Measurements from ENCODE around the gene CRISPLD2.

CRISPLD2 gene

GRCh38 chr16:84825896-84826557 lies 6.2 kb downstream of the CRISPLD2 start:
- Histone ChIP-seq H3K9me3 (replicated peaks in 1 of 2; ENCODE audit: control insufficient read depth in 2 of 2, insufficient read depth in 1 of 2, low read depth in 1 of 2, low read length in 2 of 2) (no peaks in the 10 kb centered on the region), H3K23ac (ENCODE audit: low read depth, low read length, poor library complexity) (peak overlapping the region; percentile 37), H2BK5ac (ENCODE audit: low read length) (no peak overlapping the region), H3K36me3 (replicated peaks in 1 of 2; ENCODE audit: control insufficient read depth in 2 of 2, insufficient read depth in 2 of 2, low read length in 2 of 2) (no peaks in the 10 kb centered on the region), H4K91ac (ENCODE audit: low read depth, low read length, poor library complexity) (no peak overlapping the region), H3K18ac (ENCODE audit: low read length) (peak overlapping the region; percentile 41), H3K27ac (replicated peaks; ENCODE audit: low read length) (no peak overlapping the region), H3K27me3 (ENCODE audit: control insufficient read depth in 3 of 3, insufficient read depth in 3 of 3, low read depth in 1 of 3, low read length in 3 of 3) (peaks cover 0 to 55% (median 8%) of the 10 kb centered on the region in 3 experiments), H3K79me1 (ENCODE audit: low read depth, low read length) (peaks cover 3% of the 10 kb centered on the region), H3K4ac (ENCODE audit: low read length) (no peak overlapping the region), H3K4me2 (ENCODE audit: insufficient read depth, low read length, poor library complexity, severe bottlenecking) (no peak overlapping the region), H2AK5ac (ENCODE audit: low read depth, low read length) (peak overlapping the region; percentile 58), H3K9ac (ENCODE audit: low read depth, low read length, poor library complexity) (no peak overlapping the region), H2BK12ac (ENCODE audit: low read length) (no peak overlapping the region), H2AFZ (ENCODE audit: low read length) (no peak overlapping the region), H2BK120ac (ENCODE audit: low read depth, low read length) (no peak overlapping the region), H4K8ac (ENCODE audit: low read depth, low read length) (no peak overlapping the region), H2BK15ac (ENCODE audit: low read length) (no peak overlapping the region), H3K4me3 (ENCODE audit: low read length in 2 of 2) (no peak overlapping the region), H3K4me1 (ENCODE audit: control insufficient read depth in 2 of 2, insufficient read depth in 1 of 2, low read depth in 1 of 2, low read length in 2 of 2) (peaks cover 1 to 6% of the 10 kb centered on the region in 2 donors), H3K14ac (ENCODE audit: low read length) (no peak overlapping the region)
- WGBS, 2 donors (ENCODE audit: extremely low coverage in 2 of 2, insufficient read length in 2 of 2, insufficient replicate concordance in 1 of 2): no CpG with 5 or more reads among the region's 8 CpGs
- DNase-seq (ENCODE audit: low spot score): no peak

- Histone ChIP-seq H3K4me2 (ENCODE audit: insufficient read depth, low read length, poor library complexity, severe bottlenecking) (no peak overlapping the region), H3K4me1 (ENCODE audit: control insufficient read depth in 2 of 2, insufficient read depth in 1 of 2, low read depth in 1 of 2, low read length in 2 of 2) (peaks cover 1 to 6% of the 10 kb centered on the region in 2 donors), H3K23ac (ENCODE audit: low read depth, low read length, poor library complexity) (peak overlapping the region; percentile 37), H3K9ac (ENCODE audit: low read depth, low read length, poor library complexity) (no peak overlapping the region), H3K18ac (ENCODE audit: low read length) (peak overlapping the region; percentile 41), H2BK120ac (ENCODE audit: low read depth, low read length) (no peak overlapping the region), H2AFZ (ENCODE audit: low read length) (no peak overlapping the region), H3K14ac (ENCODE audit: low read length) (no peak overlapping the region), H2BK12ac (ENCODE audit: low read length) (no peak overlapping the region), H4K91ac (ENCODE audit: low read depth, low read length, poor library complexity) (no peak overlapping the region), H3K4me3 (ENCODE audit: low read length in 2 of 2) (no peak overlapping the region), H3K27ac (replicated peaks; ENCODE audit: low read length) (no peak overlapping the region), H3K79me1 (ENCODE audit: low read depth, low read length) (peaks cover 3% of the 10 kb centered on the region), H4K8ac (ENCODE audit: low read depth, low read length) (no peak overlapping the region), H2BK15ac (ENCODE audit: low read length) (no peak overlapping the region), H2AK5ac (ENCODE audit: low read depth, low read length) (peak overlapping the region; percentile 58), H3K9me3 (replicated peaks in 1 of 2; ENCODE audit: control insufficient read depth in 2 of 2, insufficient read depth in 1 of 2, low read depth in 1 of 2, low read length in 2 of 2) (no peaks in the 10 kb centered on the region), H3K4ac (ENCODE audit: low read length) (no peak overlapping the region), H3K36me3 (replicated peaks in 1 of 2; ENCODE audit: control insufficient read depth in 2 of 2, insufficient read depth in 2 of 2, low read length in 2 of 2) (no peaks in the 10 kb centered on the region), H2BK5ac (ENCODE audit: low read length) (no peak overlapping the region), H3K27me3 (ENCODE audit: control insufficient read depth in 3 of 3, insufficient read depth in 3 of 3, low read depth in 1 of 3, low read length in 3 of 3) (peaks cover 0 to 54% (median 4%) of the 10 kb centered on the region in 3 experiments)
- DNase-seq (ENCODE audit: low spot score): no peak
- WGBS, 2 donors (ENCODE audit: extremely low coverage in 2 of 2, insufficient read length in 2 of 2, insufficient replicate concordance in 1 of 2): no CpG with 5 or more reads among the region's 13 CpGs
Measured at GRCh38 chr16:84826558-84826941, 6.8 kb downstream of the CRISPLD2 start.

DNA sequence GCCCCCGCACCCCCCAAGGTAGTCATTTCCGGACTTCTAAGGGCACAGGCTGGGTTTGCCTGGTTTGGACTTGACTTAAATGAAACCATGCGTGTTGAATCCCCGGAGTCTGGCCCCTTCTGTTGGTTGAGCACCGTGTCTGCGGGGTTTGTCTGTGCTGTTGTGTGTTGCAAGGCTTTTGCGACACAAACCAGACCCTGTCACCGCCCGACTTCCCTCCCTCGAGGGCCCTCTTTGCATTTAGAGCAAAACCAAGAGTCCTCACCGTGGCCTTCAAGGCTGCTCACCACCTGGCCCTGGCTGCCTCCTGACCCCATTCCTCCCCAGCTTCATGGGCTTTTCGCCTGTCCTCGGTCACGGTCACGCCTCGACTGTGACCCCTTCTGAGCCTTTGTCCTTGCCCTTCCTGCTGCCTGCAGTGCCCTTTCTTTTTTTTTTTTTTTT lies 7.4 kb downstream of the CRISPLD2 start:
- Histone ChIP-seq H2BK5ac (ENCODE audit: low read length) (no peak overlapping the region), H2AK5ac (ENCODE audit: low read depth, low read length) (no peak overlapping the region), H4K91ac (ENCODE audit: low read depth, low read length, poor library complexity) (no peak overlapping the region), H2BK120ac (ENCODE audit: low read depth, low read length) (no peak overlapping the region), H3K9ac (ENCODE audit: low read depth, low read length, poor library complexity) (no peak overlapping the region), H3K14ac (ENCODE audit: low read length) (no peak overlapping the region), H3K18ac (ENCODE audit: low read length) (no peak overlapping the region), H3K4me1 (ENCODE audit: control insufficient read depth in 2 of 2, insufficient read depth in 1 of 2, low read depth in 1 of 2, low read length in 2 of 2) (peaks cover 1 to 6% of the 10 kb centered on the region in 2 donors), H3K9me3 (replicated peaks in 1 of 2; ENCODE audit: control insufficient read depth in 2 of 2, insufficient read depth in 1 of 2, low read depth in 1 of 2, low read length in 2 of 2) (no peaks in the 10 kb centered on the region), H2BK15ac (ENCODE audit: low read length) (no peak overlapping the region), H3K4me3 (ENCODE audit: low read length in 2 of 2) (peak overlapping the region in 1 of 2 donors; percentile 38), H3K27me3 (ENCODE audit: control insufficient read depth in 3 of 3, insufficient read depth in 3 of 3, low read depth in 1 of 3, low read length in 3 of 3) (peaks cover 0 to 51% (median 2%) of the 10 kb centered on the region in 3 experiments), H3K23ac (ENCODE audit: low read depth, low read length, poor library complexity) (no peak overlapping the region), H3K4ac (ENCODE audit: low read length) (no peak overlapping the region), H4K8ac (ENCODE audit: low read depth, low read length) (no peak overlapping the region), H3K27ac (replicated peaks; ENCODE audit: low read length) (no peak overlapping the region), H2BK12ac (ENCODE audit: low read length) (no peak overlapping the region), H3K4me2 (ENCODE audit: insufficient read depth, low read length, poor library complexity, severe bottlenecking) (no peak overlapping the region), H3K79me1 (ENCODE audit: low read depth, low read length) (peaks cover 3% of the 10 kb centered on the region), H3K36me3 (replicated peaks in 1 of 2; ENCODE audit: control insufficient read depth in 2 of 2, insufficient read depth in 2 of 2, low read length in 2 of 2) (no peaks in the 10 kb centered on the region), H2AFZ (ENCODE audit: low read length) (peak overlapping the region; percentile 15)
- DNase-seq (ENCODE audit: low spot score): no peak
- WGBS, 2 donors (ENCODE audit: extremely low coverage in 2 of 2, insufficient read length in 2 of 2, insufficient replicate concordance in 1 of 2): no CpG with 5 or more reads among the region's 16 CpGs

DNA sequence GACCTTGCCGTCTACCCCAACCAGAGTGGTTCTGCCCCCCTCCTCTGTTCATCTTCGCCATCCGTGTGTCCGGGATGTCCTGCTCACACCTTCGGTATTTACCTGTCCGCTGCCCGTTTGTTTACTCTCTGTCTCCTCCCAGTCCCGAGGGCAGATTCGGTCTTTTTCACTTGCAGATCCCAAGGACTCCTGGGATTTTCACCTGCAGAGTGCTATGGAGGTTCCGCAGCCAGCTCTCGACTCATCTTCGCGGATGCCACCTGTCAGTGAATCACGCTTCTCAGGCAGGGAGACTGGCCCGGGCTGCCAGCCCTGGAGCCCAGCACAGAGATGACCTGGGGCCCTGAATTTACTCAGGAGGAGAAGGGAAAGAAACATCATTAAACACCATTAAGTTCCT lies 8.1 kb downstream of the CRISPLD2 start:
- Histone ChIP-seq H2BK15ac (ENCODE audit: low read length) (no peak overlapping the region), H3K9me3 (replicated peaks in 1 of 2; ENCODE audit: control insufficient read depth in 2 of 2, insufficient read depth in 1 of 2, low read depth in 1 of 2, low read length in 2 of 2) (no peaks in the 10 kb centered on the region), H2AFZ (ENCODE audit: low read length) (no peak overlapping the region), H3K4ac (ENCODE audit: low read length) (no peak overlapping the region), H4K91ac (ENCODE audit: low read depth, low read length, poor library complexity) (no peak overlapping the region), H4K8ac (ENCODE audit: low read depth, low read length) (no peak overlapping the region), H3K4me2 (ENCODE audit: insufficient read depth, low read length, poor library complexity, severe bottlenecking) (no peak overlapping the region), H3K23ac (ENCODE audit: low read depth, low read length, poor library complexity) (peak overlapping the region; percentile 73), H3K79me1 (ENCODE audit: low read depth, low read length) (peaks cover 3% of the 10 kb centered on the region), H3K14ac (ENCODE audit: low read length) (no peak overlapping the region), H2BK5ac (ENCODE audit: low read length) (no peak overlapping the region), H3K9ac (ENCODE audit: low read depth, low read length, poor library complexity) (no peak overlapping the region), H3K4me1 (ENCODE audit: control insufficient read depth in 2 of 2, insufficient read depth in 1 of 2, low read depth in 1 of 2, low read length in 2 of 2) (peaks cover 1 to 6% of the 10 kb centered on the region in 2 donors), H3K18ac (ENCODE audit: low read length) (no peak overlapping the region), H2AK5ac (ENCODE audit: low read depth, low read length) (peak overlapping the region; percentile 46), H2BK12ac (ENCODE audit: low read length) (no peak overlapping the region), H3K27ac (replicated peaks; ENCODE audit: low read length) (no peak overlapping the region), H2BK120ac (ENCODE audit: low read depth, low read length) (no peak overlapping the region), H3K36me3 (replicated peaks in 1 of 2; ENCODE audit: control insufficient read depth in 2 of 2, insufficient read depth in 2 of 2, low read length in 2 of 2) (no peaks in the 10 kb centered on the region), H3K4me3 (ENCODE audit: low read length in 2 of 2) (no peak overlapping the region), H3K27me3 (ENCODE audit: control insufficient read depth in 3 of 3, insufficient read depth in 3 of 3, low read depth in 1 of 3, low read length in 3 of 3) (peaks cover 0 to 51% (median 2%) of the 10 kb centered on the region in 3 experiments)
- no peak for DNase-seq (ENCODE audit: low spot score)
- WGBS, 2 donors (ENCODE audit: extremely low coverage in 2 of 2, insufficient read length in 2 of 2, insufficient replicate concordance in 1 of 2): no CpG with 5 or more reads among the region's 15 CpGs
